ENCODE measurements around the gene MYRFL. TPM values are rescaled to one million over a fixed set of nuclear protein-coding genes. Genes with fewer than 3 reads are reported as not detected.

The MYRFL gene
- total RNA-seq, 1 donor from 2014 or later: not detected

GRCh38 chr12:69925291-69925690 lies 100.3 kb downstream of the MYRFL start:
- Histone ChIP-seq H3K36me3 (no peaks in the 10 kb centered on the region), H3K4me3 (no peak overlapping the region), H3K27me3 (no peaks in the 10 kb centered on the region), H3K9me3 (no peaks in the 10 kb centered on the region), H3K27ac (no peak overlapping the region), H3K4me1 (peaks cover 2% of the 10 kb centered on the region)
- DNase-seq (ENCODE audit: extremely low spot score in 2 of 2): no peak
- TF ChIP-seq POLR2AphosphoS5 (IDR thresholded peaks at IDR 0.05; ENCODE audit: insufficient read depth in 1 of 2, low read depth in 1 of 2): no peak
- TF ChIP-seq CTCF (IDR thresholded peaks at IDR 0.05): no peak
- TF ChIP-seq POLR2A (IDR thresholded peaks at IDR 0.05): no peak
- intact Hi-C loops (cut with DNase I): no loop called here

- no peak for DNase-seq (ENCODE audit: extremely low spot score in 2 of 2)
- intact Hi-C loops (cut with DNase I): no loop called here
- no peaks in the 10 kb centered on the region for H3K9me3 ChIP-seq
- no peak overlapping the region for H3K27ac ChIP-seq
- H3K4me1 ChIP-seq: no peaks in the 10 kb centered on the region
- no peak overlapping the region for H3K4me3 ChIP-seq
- no peaks in the 10 kb centered on the region for H3K27me3 ChIP-seq
- no peak for TF ChIP-seq POLR2AphosphoS5 (IDR thresholded peaks at IDR 0.05; ENCODE audit: insufficient read depth in 1 of 2, low read depth in 1 of 2)
- TF ChIP-seq POLR2A (IDR thresholded peaks at IDR 0.05): no peak
- TF ChIP-seq CTCF (IDR thresholded peaks at IDR 0.05): no peak
- no peaks in the 10 kb centered on the region for H3K36me3 ChIP-seq
These were observed 102.1 kb downstream of the MYRFL start for GRCh38 chr12:69927164-69927563.

- no peaks in the 10 kb centered on the region for H3K4me1 ChIP-seq
- no peak for TF ChIP-seq POLR2AphosphoS5 (IDR thresholded peaks at IDR 0.05; ENCODE audit: insufficient read depth in 1 of 2, low read depth in 1 of 2)
- no peak for TF ChIP-seq CTCF (IDR thresholded peaks at IDR 0.05)
- TF ChIP-seq POLR2A (IDR thresholded peaks at IDR 0.05): no peak
- DNase-seq (ENCODE audit: extremely low spot score in 2 of 2): no peak
- H3K36me3 ChIP-seq: no peaks in the 10 kb centered on the region
- no peak overlapping the region for H3K27ac ChIP-seq
- H3K27me3 ChIP-seq: no peaks in the 10 kb centered on the region
- no peak overlapping the region for H3K4me3 ChIP-seq
- H3K9me3 ChIP-seq: no peaks in the 10 kb centered on the region
- intact Hi-C loops (cut with DNase I): no loop called here
These were observed 104.1 kb downstream of the MYRFL start for GRCh38 chr12:69929125-69929524.

- H3K4me1 ChIP-seq: no peaks in the 10 kb centered on the region
- no peaks in the 10 kb centered on the region for H3K27me3 ChIP-seq
- no peaks in the 10 kb centered on the region for H3K36me3 ChIP-seq
- intact Hi-C loops (cut with DNase I): no loop called here
- no peak overlapping the region for H3K4me3 ChIP-seq
- DNase-seq (ENCODE audit: extremely low spot score in 2 of 2): no peak
- no peak for TF ChIP-seq POLR2A (IDR thresholded peaks at IDR 0.05)
- TF ChIP-seq CTCF (IDR thresholded peaks at IDR 0.05): no peak
- TF ChIP-seq POLR2AphosphoS5 (IDR thresholded peaks at IDR 0.05; ENCODE audit: insufficient read depth in 1 of 2, low read depth in 1 of 2): no peak
- H3K9me3 ChIP-seq: no peaks in the 10 kb centered on the region
- no peak overlapping the region for H3K27ac ChIP-seq
These were observed 104.5 kb downstream of the MYRFL start for GRCh38 chr12:69929531-69929930.

GRCh38 chr12:69931569-69931968 lies 106.5 kb downstream of the MYRFL start:
- no peak for DNase-seq (ENCODE audit: extremely low spot score in 2 of 2)
- H3K27me3 ChIP-seq: no peaks in the 10 kb centered on the region
- TF ChIP-seq POLR2A (IDR thresholded peaks at IDR 0.05): no peak
- H3K36me3 ChIP-seq: no peaks in the 10 kb centered on the region
- H3K4me1 ChIP-seq: no peaks in the 10 kb centered on the region
- intact Hi-C loops (cut with DNase I): no loop called here
- H3K4me3 ChIP-seq: no peak overlapping the region
- no peaks in the 10 kb centered on the region for H3K9me3 ChIP-seq
- no peak overlapping the region for H3K27ac ChIP-seq

GRCh38 chr12:69932154-69932553 lies 107.1 kb downstream of the MYRFL start:
- DNase-seq (ENCODE audit: extremely low spot score in 2 of 2): no peak
- intact Hi-C loops (cut with DNase I): no loop called here
- Histone ChIP-seq H3K9me3 (no peaks in the 10 kb centered on the region), H3K36me3 (no peaks in the 10 kb centered on the region), H3K27ac (no peak overlapping the region), H3K27me3 (no peaks in the 10 kb centered on the region), H3K4me3 (no peak overlapping the region), H3K4me1 (no peaks in the 10 kb centered on the region)
- TF ChIP-seq CTCF (IDR thresholded peaks at IDR 0.05) (no peak), POLR2AphosphoS5 (IDR thresholded peaks at IDR 0.05; ENCODE audit: insufficient read depth in 1 of 2, low read depth in 1 of 2) (no peak), POLR2A (IDR thresholded peaks at IDR 0.05) (no peak)

Measured in vagina (tissue), 2 donors.